ENCODE results near the gene SAAL1.

GRCh38 chr11:18056561-18057181 is 49.2 kb downstream of the SAAL1 start:
- TF ChIP-seq GATA2 (IDR thresholded peaks at IDR 0.05; ENCODE audit: low read depth, low read length) (no peak), GATA3 (IDR thresholded peaks at IDR 0.05; ENCODE audit: low read depth, low read length) (no peak)

Measured in SH-SY5Y (cell line).